Panc1 (cell line): ENCODE results near the gene RASGRP2.

Experiments
- TCF7L2 ChIP-seq: IDR thresholded peaks from 2 replicates; pipeline ENCODE4 v1.6.1; 2011; ENCODE audit warnings: mild to moderate bottlenecking, low read depth, low read length, inconsistent platforms
- TF ChIP-seq, protein P1 (sequence below): fragments of 450-650 bp; IDR thresholded peaks from 2 replicates; pipeline ENCODE4 v1.5.1; 2017; ENCODE audit warnings: mild to moderate bottlenecking

DNA sequence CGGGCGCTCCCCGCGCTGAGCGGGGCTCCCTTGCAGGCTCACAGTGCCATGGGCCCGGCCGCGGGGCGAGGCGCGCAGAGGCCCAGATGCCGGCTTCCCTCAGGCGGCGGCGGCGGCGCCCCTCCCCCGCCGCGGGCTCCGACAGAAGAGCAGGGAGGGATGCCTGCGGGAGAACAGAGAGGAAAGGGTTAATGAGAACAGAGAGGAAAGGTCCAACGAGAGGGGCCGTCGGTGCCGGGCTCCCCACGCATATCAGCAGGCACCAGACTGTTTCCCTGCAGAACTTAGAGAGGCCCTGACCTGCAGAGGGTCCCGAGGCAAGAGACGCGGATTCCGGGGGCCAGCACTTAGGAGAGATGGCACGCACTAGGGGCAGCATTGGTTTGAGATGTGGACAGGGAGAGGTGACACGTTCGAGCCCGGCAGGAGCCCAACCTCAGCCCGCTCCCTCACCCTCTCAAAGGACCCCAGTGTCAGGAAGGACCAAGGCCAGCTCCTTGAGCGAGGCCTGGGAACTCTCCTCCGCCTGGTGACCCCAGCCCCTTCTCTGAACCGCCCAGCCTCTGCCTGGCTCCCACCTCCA is 30.1 kb downstream of the RASGRP2 start:
- TF ChIP-seq, protein P1, sequence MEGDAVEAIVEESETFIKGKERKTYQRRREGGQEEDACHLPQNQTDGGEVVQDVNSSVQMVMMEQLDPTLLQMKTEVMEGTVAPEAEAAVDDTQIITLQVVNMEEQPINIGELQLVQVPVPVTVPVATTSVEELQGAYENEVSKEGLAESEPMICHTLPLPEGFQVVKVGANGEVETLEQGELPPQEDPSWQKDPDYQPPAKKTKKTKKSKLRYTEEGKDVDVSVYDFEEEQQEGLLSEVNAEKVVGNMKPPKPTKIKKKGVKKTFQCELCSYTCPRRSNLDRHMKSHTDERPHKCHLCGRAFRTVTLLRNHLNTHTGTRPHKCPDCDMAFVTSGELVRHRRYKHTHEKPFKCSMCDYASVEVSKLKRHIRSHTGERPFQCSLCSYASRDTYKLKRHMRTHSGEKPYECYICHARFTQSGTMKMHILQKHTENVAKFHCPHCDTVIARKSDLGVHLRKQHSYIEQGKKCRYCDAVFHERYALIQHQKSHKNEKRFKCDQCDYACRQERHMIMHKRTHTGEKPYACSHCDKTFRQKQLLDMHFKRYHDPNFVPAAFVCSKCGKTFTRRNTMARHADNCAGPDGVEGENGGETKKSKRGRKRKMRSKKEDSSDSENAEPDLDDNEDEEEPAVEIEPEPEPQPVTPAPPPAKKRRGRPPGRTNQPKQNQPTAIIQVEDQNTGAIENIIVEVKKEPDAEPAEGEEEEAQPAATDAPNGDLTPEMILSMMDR: no peak
- TF ChIP-seq TCF7L2: no peak
